ENCODE measurements around the gene ZC2HC1B. TPM values are rescaled to one million over a fixed set of nuclear protein-coding genes. Genes with fewer than 3 reads are reported as not detected.

ZC2HC1B gene
- total RNA-seq, 1 experiment from 2014 or later: not detected

GRCh38 chr6:143964674-143965081 lies 100.4 kb downstream of the ZC2HC1B start:
- DNase-seq (ENCODE audit: low read depth, low spot score) (no peak), ATAC-seq (no peak)
- no TSS peak for BruUV-seq (replicated peaks)
- H3K4me2 ChIP-seq (ENCODE audit: low read length): no peak overlapping the region
- H3K27me3 ChIP-seq (ENCODE audit: insufficient read depth, low read length): no peaks in the 10 kb centered on the region
- H4K20me1 ChIP-seq (ENCODE audit: insufficient read depth): no peaks in the 10 kb centered on the region
- no peak overlapping the region for H3K9ac ChIP-seq (ENCODE audit: low read length)
- H3K36me3 ChIP-seq (ENCODE audit: control insufficient read depth in 1 of 2, insufficient read depth in 2 of 2, low read length in 2 of 2): no peaks in the 10 kb centered on the region
- no peaks in the 10 kb centered on the region for H3K9me3 ChIP-seq (ENCODE audit: control insufficient read depth in 1 of 2, insufficient read depth in 1 of 2, low read depth in 1 of 2, low read length in 2 of 2)
- H3K4me3 ChIP-seq (replicated peaks in 1 of 2; ENCODE audit: low read depth in 1 of 2, low read length in 2 of 2): no peak overlapping the region
- intact Hi-C loops (cut with micrococcal nuclease): no loop called here
- H2AFZ ChIP-seq (ENCODE audit: low read depth, low read length, poor library complexity, severe bottlenecking): no peak overlapping the region
- H3K9me2 ChIP-seq (ENCODE audit: insufficient read depth): no peaks in the 10 kb centered on the region
- TF ChIP-seq REST (IDR thresholded peaks at IDR 0.05; ENCODE audit: low read depth): no peak
- no peak for TF ChIP-seq ZFX (IDR thresholded peaks at IDR 0.05)
- TF ChIP-seq SRF (IDR thresholded peaks at IDR 0.05; ENCODE audit: low read depth): no peak
- no peak for TF ChIP-seq EZH2 (IDR thresholded peaks at IDR 0.05)
- TF ChIP-seq EZH2phosphoT487 (IDR thresholded peaks at IDR 0.05; ENCODE audit: borderline replicate concordance): no peak
- TF ChIP-seq ELF1 (IDR thresholded peaks at IDR 0.05; ENCODE audit: borderline replicate concordance, low read depth): no peak
- no peak for TF ChIP-seq FOSL1 (IDR thresholded peaks at IDR 0.05; ENCODE audit: low read depth)
- TF ChIP-seq CEBPB (IDR thresholded peaks at IDR 0.05; ENCODE audit: low read depth): no peak
- no peak for TF ChIP-seq CTCF (IDR thresholded peaks at IDR 0.05 in 2 of 3, conservative IDR thresholded peaks at IDR 0.05 in 1 of 3; ENCODE audit: borderline replicate concordance in 1 of 3, insufficient read depth in 1 of 3, low read depth in 2 of 3, low read length in 2 of 3)
- TF ChIP-seq SIN3A (IDR thresholded peaks at IDR 0.05; ENCODE audit: low read depth): no peak
- TF ChIP-seq POLR2AphosphoS5 (IDR thresholded peaks at IDR 0.05; ENCODE audit: low read depth, low read length): no peak
- H3K79me2 ChIP-seq (ENCODE audit: insufficient read depth, low read length): no peaks in the 10 kb centered on the region
- POLR2A ChIA-PET: no interaction called here
- RAD21 ChIA-PET (ENCODE audit: low non-redundant PET in 1 of 2, low total read pairs in 2 of 2, uncharacterized antibody in 2 of 2, unreplicated experiment in 2 of 2): no interaction called here
- CTCF ChIA-PET: no interaction called here
- no peak overlapping the region for H3K27ac ChIP-seq (ENCODE audit: low read depth, low read length)
- no peaks in the 10 kb centered on the region for H3K4me1 ChIP-seq (ENCODE audit: control insufficient read depth in 1 of 2, insufficient read depth in 2 of 2, low read length in 2 of 2)
